ENCODE results near the gene MAP3K2.
"Not testable (repeated sequence)": the region's sequence is repeated elsewhere in the genome, so short reads cannot be mapped to it uniquely, and the experiment has no call there.

Gene MAP3K2

DNA sequence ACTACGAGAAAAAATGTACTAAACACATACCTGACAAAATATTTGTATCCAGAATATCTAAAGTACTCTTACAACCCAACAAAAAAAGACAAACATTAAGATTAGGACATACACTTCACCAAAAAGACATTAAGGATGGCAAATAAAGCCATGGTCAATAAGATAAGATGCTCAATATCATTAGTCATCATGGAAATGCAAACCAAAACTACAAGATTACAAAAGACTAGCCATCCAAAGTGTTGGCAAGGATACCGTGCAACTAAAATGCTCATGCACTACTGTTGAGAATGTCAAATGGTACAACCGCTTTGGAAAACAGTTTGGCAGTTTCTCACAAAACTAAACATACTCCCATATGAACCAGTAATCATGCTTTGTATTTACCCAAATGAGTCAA, 29.7 kb downstream of the MAP3K2 start:
- no peak overlapping the region for H3K4me3 ChIP-seq (ENCODE audit: low read depth, low read length)
- DNase-seq (ENCODE audit: low read depth), result no peak

DNA sequence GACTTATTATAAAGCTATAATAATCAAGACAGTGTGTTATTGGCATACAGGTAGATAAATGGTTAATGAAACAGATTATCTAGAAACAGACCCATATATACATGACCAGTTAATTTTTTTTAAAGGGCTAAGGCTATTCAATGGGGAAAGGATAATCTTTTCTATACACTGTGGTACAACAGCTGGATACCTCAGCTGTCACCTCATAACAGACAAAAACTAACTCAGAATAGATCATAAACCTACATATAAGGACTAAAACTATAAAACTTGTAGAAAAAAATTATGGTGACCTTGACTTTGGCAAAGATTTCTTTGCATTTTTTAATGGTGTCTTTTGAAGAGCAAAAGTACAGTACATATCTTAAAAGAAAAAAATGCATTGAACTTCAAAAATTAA, 30.2 kb downstream of the MAP3K2 start:
- DNase-seq (ENCODE audit: low read depth), result no peak
- H3K4me3 ChIP-seq (ENCODE audit: low read depth, low read length), result no peak overlapping the region

DNA sequence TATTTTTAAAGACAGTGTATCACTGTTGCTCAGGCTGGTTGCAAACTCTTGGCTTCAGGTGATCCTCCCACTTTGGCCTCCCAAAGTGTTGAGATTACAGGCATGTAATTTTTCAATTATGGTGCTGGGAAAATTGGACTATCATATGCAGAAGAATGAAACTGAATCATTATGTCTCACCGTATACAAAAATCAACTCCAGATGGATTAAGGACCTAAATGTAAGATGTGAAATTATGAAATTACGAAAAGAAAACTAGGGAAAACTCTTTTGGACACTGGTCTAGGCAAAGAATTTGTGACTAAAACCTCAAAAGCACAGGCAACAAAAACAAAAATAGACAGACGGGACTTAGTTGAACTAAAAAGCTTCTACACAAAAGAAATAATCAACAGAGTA, 31.2 kb downstream of the MAP3K2 start:
- DNase-seq (ENCODE audit: low read depth), result no peak

GRCh38 chr2:127355407-127356008, 32.3 kb downstream of the MAP3K2 start:
- DNase-seq (ENCODE audit: low read depth), result no peak
- H3K4me3 ChIP-seq (ENCODE audit: low read depth, low read length), result no peak overlapping the region

More for the DNA sequence above, 31.2 kb downstream of the MAP3K2 start:
- no peak overlapping the region for H3K4me3 ChIP-seq (ENCODE audit: low read depth, low read length)

GRCh38 chr2:127353873-127354676, 33.7 kb downstream of the MAP3K2 start:
- not testable (repeated sequence) for DNase-seq (ENCODE audit: low read depth); H3K4me3 ChIP-seq (ENCODE audit: low read depth, low read length)

DNA sequence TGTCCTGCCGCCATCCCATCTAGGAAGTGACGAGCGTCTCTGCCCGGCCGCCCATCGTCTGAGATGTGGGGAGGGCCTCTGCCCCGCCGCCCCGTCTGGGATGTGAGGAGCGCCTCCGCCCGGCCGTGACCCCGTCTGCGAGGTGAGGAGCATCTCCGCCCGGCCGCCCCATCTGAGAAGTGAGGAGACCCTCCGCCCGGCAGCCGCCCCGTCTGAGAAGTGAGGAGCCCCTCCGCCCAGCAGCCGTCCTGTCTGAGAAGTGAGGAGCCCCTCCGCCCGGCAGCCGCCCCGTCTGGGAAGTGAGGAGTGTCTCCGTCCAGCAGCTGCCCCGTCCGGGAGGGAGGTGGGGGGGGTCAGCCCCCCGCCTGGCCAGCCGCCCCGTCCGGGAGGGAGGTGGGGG, 34.6 kb downstream of the MAP3K2 start:
- H3K4me3 ChIP-seq (ENCODE audit: low read depth, low read length); DNase-seq (ENCODE audit: low read depth): not testable (repeated sequence)

- H3K4me3 ChIP-seq (ENCODE audit: low read depth, low read length), result no peak overlapping the region
- no peak for DNase-seq (ENCODE audit: low read depth)
These were observed 36.2 kb downstream of the MAP3K2 start for GRCh38 chr2:127351603-127352002.

- H3K4me3 ChIP-seq (ENCODE audit: low read depth, low read length), result no peak overlapping the region
- peak; percentile 13 for DNase-seq (ENCODE audit: low read depth)
These were observed 39.3 kb downstream of the MAP3K2 start for GRCh38 chr2:127348426-127349000.

GRCh38 chr2:127347734-127348392, 39.9 kb downstream of the MAP3K2 start:
- DNase-seq (ENCODE audit: low read depth), result no peak
- H3K4me3 ChIP-seq (ENCODE audit: low read depth, low read length), result no peak overlapping the region

DNA sequence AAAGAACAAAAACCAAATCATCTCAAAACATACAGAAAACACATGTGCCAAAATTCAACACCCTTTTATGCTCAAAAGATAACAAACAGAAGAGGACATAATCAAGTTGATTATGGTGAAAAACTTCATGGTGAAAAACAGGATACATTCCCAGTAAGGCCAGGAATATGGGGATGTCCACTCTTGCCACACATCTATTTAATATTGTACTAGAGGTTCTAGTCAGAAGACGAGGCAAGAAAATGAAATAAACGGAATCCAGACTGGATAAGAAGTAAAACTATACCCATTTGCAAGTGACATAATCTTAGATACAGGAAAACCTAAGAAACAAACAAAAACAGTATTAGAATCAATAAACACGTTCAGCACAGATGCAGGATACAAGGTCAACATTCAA, 40.8 kb downstream of the MAP3K2 start:
- H3K4me3 ChIP-seq (ENCODE audit: low read depth, low read length), result no peak overlapping the region
- DNase-seq (ENCODE audit: low read depth), result no peak

GRCh38 chr2:127343277-127343676, 44.5 kb downstream of the MAP3K2 start:
- DNase-seq (ENCODE audit: low read depth), result no peak
- no peak overlapping the region for H3K4me3 ChIP-seq (ENCODE audit: low read depth, low read length)

DNA sequence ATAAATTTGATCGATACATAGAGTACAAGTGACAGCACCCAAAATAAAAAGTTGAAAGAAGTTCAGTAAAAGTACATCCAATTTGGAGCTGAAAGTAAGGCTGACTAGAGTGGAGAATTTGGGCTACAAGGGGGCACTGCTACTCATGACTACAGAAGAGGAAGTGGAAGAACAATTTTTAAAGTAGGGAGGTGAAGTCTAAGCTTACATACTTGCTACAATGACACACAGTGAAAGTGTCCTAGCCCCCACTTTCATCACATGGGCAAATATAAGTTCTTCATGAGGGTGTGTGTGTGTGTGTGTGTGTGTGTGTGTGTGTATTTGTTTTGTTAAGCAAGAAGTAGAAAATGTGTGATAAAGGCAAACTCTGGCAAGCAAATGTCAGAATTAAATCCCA, 45.7 kb downstream of the MAP3K2 start:
- DNase-seq (ENCODE audit: low read depth), result no peak
- no peak overlapping the region for H3K4me3 ChIP-seq (ENCODE audit: low read depth, low read length)

GRCh38 chr2:127332335-127332734, 55.4 kb downstream of the MAP3K2 start:
- H3K4me3 ChIP-seq (ENCODE audit: low read depth, low read length), result no peak overlapping the region
- DNase-seq (ENCODE audit: low read depth), result no peak

- H3K4me3 ChIP-seq (ENCODE audit: low read depth, low read length), result no peak overlapping the region
- no peak for DNase-seq (ENCODE audit: low read depth)
These were observed 57.0 kb downstream of the MAP3K2 start for GRCh38 chr2:127330753-127331152.

DNA sequence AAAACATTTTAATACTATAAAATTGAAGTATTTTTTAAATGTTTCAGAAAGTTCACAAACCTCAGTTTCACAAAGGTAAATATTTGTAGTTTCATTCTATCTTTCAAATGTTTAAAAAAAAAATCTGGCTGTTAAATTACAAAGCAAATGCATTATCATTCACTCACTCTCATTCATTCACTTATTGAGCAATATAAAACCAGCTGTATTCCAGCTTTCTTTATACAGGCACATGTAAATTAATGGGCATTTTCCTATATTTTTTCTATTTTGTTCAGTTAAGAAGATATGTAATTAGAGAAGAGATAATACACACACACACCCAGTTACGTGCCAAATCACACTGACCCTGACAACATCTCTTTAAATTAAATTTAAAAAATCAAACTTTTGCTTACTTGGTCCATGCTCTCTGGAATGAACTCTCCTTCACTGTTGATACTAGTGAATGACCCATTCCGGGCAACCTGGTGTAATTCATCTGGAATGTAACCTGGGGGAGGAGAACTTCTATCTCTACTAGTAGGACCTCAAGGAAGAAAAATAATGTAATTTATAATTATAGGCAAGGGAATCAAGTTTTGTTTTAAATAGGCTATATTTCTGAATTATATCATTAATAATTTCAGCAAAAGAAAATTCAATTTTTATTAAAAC, 61.4 kb downstream of the MAP3K2 start:
- H3K4me3 ChIP-seq (ENCODE audit: low read depth, low read length), result no peak overlapping the region
- no peak for DNase-seq (ENCODE audit: low read depth)

- no peak overlapping the region for H3K4me3 ChIP-seq (ENCODE audit: low read depth, low read length)
- DNase-seq (ENCODE audit: low read depth), result peak; percentile 13
These were observed 63.1 kb downstream of the MAP3K2 start for GRCh38 chr2:127324635-127325034.

DNA sequence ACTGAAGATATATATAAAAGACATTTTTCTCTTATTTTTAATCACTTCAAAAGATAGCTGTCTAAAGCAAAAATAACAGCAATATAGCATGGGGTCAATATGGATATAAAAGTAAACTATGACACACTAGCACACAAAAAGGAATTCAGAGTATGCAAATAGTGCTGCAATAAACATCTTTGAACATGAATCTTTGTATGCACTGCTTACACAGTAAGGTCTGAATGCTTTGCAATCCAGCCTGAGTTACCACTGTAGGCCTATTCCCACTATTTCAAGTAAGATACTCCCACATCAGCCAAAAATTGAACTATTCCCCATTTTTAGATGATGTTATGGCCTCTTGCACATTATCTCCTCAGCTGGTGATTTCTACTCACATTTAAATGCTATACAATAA, 66.5 kb downstream of the MAP3K2 start:
- DNase-seq (ENCODE audit: low read depth), result no peak
- no peak overlapping the region for H3K4me3 ChIP-seq (ENCODE audit: low read depth, low read length)

DNA sequence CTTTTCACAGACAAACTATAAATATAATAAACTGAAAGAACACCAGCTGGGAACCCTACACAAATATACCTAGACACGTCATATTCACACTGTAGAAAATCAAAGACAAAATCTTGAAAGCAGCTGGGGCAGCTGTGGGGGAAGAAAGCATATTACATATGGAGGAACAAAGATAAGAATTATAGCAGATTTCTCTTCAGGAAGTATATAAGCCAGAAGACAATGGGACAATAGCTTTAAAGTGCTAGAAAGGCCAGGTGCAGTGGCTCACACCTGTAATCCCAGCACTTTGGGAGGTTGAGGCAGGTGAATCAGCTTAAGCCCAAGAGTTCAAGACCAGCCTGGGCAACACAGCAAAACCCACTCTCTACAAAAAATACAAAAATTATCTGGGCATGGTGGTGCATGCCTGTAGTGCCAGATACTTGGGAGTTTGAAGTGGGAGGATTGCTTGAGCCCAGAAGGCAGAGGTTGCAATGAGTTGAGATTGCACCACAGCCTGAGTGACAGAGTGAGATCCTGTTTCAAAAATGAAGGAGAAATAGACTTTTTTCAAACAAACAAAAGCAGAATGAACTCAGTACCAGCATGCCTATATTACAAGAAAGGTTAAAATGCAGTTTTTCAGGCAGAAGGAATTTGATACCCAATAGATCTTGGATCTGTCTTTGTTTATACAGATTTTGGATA, 67.0 kb downstream of the MAP3K2 start:
- H3K4me3 ChIP-seq (ENCODE audit: low read depth, low read length), result no peak overlapping the region
- no peak for DNase-seq (ENCODE audit: low read depth)

DNA sequence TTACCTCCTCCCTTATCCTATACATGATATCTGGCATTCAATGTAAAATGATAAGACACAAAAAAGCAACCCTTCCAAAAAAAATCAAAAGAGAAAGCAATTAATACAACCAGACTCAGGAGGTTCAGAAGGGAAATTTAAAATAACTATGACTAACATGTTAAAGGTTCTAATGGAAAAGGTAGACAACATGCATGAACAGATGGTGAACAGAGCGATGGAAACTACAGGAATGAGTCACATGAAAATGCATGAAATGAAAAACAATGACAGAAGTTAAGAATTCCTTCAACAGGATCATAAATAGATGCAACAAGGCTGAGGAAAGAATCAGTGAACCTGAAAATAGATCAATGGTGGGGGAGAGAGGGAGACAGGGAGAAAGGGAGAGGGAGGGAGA, 67.7 kb downstream of the MAP3K2 start:
- no peak overlapping the region for H3K4me3 ChIP-seq (ENCODE audit: low read depth, low read length)
- no peak for DNase-seq (ENCODE audit: low read depth)
